Measurements from ENCODE around the gene GLRX5.

Gene GLRX5

DNA sequence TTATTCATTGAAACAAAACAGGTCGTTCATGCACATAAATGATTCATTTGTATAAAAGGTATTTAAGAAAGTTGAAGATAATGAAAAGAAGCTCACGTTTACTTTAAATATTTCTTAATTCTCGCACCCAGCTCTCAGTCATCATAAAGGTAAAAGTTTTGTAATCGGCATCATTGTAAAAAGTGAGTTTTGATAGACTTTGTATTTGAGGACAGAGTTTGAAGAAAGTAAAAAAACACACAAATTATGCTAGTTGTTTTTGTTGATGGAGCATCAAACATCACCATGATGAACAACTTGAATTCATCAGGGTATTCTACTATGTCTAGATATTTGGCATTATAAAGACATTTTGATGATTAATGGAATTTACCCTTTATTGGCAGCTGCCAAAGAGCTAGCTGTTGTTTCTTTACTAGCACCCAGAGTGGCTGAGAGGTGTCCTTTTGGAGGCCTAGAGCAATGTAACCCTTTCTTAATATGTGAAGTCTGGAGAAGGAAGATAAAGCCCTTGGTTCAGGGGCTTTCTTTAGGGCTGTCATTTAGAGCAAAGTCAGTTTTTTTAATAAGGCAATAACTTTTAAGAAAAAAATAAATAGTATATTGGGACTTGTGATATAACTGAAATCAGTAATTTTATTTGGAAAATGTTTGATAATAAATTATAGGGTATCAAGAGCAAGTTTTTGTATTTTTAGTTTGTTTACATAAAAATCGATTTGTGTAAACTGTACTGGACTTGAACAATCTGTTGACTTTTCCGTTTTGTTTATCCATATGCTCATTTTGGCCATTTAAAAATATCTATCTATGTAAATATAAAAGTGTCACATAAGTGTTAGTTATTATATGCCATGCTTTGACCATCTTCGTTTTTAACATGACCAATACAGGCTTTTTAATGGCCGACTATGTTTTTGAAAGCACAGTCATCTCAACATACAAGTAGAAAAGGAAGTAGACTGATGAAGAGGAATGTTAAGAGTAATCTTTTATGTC, 7.4 kb downstream of the GLRX5 start:
- TF ChIP-seq GATA2 (IDR thresholded peaks at IDR 0.05; ENCODE audit: low read depth, low read length) (no peak), GATA3 (IDR thresholded peaks at IDR 0.05; ENCODE audit: low read depth, low read length) (no peak)

GRCh38 chr14:95543021-95543420, 8.2 kb downstream of the GLRX5 start:
- TF ChIP-seq GATA2 (IDR thresholded peaks at IDR 0.05; ENCODE audit: low read depth, low read length), result no peak
- no peak for TF ChIP-seq GATA3 (IDR thresholded peaks at IDR 0.05; ENCODE audit: low read depth, low read length)

DNA sequence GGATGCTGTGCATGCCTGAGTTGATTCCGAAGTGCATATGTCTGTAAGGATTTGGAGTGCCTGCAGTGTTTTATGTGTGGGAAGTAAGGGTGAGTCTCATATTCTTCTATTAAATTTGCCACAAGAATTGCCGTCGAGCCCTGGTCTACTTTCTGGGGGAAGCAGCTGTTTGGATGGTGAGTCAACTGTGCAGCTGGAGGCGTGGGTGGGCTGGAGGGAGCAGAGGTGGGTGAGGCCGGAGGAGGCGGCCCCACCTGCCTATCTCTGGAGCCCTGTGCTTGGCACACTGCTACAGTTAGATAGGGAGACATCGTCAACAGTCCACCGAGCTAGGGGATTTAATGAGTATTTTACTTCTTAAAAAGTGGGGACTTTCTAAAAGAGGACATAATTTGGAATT, 9.7 kb downstream of the GLRX5 start:
- no peak for TF ChIP-seq GATA3 (IDR thresholded peaks at IDR 0.05; ENCODE audit: low read depth, low read length)
- TF ChIP-seq GATA2 (IDR thresholded peaks at IDR 0.05; ENCODE audit: low read depth, low read length), result no peak

- no peak for TF ChIP-seq GATA3 (IDR thresholded peaks at IDR 0.05; ENCODE audit: low read depth, low read length)
- no peak for TF ChIP-seq GATA2 (IDR thresholded peaks at IDR 0.05; ENCODE audit: low read depth, low read length)
Measured at GRCh38 chr14:95545515-95546168, 10.8 kb downstream of the GLRX5 start.

GRCh38 chr14:95547272-95547625, 12.4 kb downstream of the GLRX5 start:
- TF ChIP-seq GATA2 (IDR thresholded peaks at IDR 0.05; ENCODE audit: low read depth, low read length) (no peak), GATA3 (IDR thresholded peaks at IDR 0.05; ENCODE audit: low read depth, low read length) (no peak)

- TF ChIP-seq GATA2 (IDR thresholded peaks at IDR 0.05; ENCODE audit: low read depth, low read length) (no peak), GATA3 (IDR thresholded peaks at IDR 0.05; ENCODE audit: low read depth, low read length) (no peak)
Measured at GRCh38 chr14:95547626-95548327, 12.9 kb downstream of the GLRX5 start.

DNA sequence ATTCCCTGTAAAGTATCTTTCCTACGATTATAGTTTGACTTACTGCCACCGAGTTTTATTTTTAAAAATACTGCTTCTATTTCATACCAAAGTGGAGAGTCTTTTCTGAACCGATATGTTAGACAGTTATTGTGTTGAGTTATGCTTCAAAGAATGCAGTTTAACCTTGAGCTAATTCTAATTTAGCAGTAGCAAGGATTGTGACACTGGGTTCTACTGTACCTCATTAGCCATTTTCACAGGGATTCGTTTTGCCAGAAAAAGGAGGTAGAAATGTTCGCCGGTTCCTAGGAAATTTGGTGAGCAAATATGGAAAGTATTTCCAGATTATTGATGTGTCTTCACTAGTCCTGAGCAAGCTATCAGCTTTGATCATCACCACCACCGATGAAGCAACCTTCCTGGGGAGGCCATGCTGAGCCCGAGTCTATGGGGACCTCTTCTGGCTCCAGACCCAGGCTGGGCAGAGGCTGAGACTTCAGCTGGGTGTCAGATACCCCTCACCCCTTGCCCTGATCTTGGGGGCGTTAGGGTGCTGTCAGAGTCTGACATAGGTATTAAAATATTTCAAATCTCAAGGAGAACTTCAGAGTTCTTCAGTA, 13.6 kb downstream of the GLRX5 start:
- TF ChIP-seq GATA3 (IDR thresholded peaks at IDR 0.05; ENCODE audit: low read depth, low read length) (no peak), GATA2 (IDR thresholded peaks at IDR 0.05; ENCODE audit: low read depth, low read length) (no peak)

DNA sequence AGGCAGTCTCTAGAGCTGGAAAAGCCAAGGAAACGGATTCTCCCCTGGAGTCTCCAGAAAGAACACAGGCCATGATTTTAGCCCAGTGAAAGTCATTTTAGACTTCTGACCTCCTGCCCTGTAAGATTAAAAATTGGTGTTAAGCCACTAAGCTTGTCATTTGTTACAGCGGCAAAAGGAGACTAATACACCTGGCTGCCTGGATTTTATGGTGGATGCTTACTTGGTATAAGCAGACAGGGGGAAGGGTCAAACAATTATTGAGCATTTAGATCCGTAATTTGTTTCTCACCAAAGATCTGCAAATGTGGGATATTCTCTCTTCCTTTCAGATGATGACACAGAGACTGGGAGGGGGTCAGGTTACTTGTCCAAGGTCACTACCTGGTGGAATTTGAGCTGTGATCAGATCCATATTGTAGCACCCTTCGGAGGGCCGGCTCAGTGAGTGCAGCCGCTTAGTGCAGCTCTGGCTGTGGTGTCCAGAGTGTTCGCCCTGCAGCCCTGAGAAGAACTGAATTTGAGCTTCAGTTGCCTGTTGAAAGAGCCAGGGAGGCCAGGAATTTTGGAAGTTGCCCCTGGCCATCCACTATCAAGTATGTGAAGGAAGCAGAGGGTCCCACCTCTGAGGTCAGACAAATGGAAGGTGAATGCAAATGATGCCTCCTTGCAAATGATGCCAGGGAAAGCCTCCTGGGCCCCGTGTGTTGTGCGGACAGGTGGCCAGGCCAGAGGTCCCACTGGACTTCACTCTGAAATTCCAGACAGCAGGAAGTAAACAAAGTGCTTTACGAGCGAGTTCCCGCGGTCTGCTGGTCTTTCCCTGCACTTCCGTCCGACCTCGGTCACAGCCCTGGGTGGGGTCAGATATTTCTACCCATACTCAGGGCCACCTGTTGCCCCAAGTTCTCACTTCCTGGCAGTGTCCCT, 15.1 kb downstream of the GLRX5 start:
- TF ChIP-seq GATA2 (IDR thresholded peaks at IDR 0.05; ENCODE audit: low read depth, low read length), result no peak

GRCh38 chr14:95551435-95551834, 16.6 kb downstream of the GLRX5 start:
- TF ChIP-seq GATA3 (IDR thresholded peaks at IDR 0.05; ENCODE audit: low read depth, low read length) (no peak), GATA2 (IDR thresholded peaks at IDR 0.05; ENCODE audit: low read depth, low read length) (no peak)

DNA sequence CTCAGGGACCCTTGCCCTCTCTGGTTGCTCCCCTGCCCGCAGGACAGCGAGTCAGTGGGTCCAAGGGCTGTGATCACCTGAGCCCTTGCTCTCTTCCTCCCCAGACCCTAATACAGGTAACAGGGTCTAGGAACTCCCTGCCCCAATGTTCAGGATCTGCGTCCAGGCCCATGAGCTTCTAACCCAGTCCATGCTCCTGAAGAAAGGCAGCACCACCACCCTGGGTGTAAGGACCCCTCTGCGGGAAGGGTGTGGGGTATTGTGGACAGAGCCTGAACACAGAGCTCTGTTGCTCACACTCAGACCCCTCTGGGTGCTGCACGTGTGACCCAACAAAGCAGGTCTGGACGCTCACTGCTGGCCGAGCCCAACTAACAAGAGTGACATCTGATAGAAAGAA, 18.3 kb downstream of the GLRX5 start:
- no peak for TF ChIP-seq GATA2 (IDR thresholded peaks at IDR 0.05; ENCODE audit: low read depth, low read length)
- no peak for TF ChIP-seq GATA3 (IDR thresholded peaks at IDR 0.05; ENCODE audit: low read depth, low read length)

DNA sequence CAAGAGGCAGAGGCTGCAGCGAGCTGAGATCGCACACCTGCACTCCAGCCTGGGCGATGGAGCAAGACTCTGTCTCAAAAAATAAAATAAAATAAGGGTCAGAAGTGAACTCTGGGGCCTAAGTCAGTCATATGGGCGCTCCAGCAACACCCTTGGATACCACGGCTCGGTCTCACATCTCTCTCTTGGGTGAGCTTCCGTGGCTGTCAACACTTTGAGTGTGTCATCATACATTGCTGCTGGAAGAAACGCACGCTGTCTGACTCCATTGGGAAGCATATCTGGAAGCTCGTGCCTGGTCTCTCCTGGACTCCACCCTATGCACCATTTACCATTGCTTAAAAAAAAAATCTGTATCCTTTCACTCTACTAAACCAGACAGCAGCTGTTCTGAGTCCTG, 20.2 kb downstream of the GLRX5 start:
- TF ChIP-seq GATA3 (IDR thresholded peaks at IDR 0.05; ENCODE audit: low read depth, low read length) (no peak), GATA2 (IDR thresholded peaks at IDR 0.05; ENCODE audit: low read depth, low read length) (no peak)

DNA sequence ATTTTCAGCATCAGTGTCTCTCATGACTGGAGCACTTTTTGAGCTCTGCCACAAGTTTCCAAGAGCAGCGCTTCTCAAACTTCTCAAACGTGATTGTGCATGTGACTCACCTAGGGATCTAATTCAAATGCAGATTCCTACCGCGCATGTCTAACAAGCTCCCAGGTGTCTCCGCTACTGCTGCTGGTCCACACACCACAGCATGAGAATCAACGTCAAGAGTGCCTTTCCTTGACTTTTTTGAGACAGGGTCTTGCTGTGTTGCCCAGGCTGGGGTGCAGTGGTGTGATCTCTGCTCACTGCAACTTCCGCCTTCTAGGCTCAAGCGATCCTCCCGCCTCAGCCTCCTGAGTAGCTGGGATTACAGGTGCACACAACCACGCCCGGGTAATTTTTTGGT, 22.4 kb downstream of the GLRX5 start:
- no peak for TF ChIP-seq GATA3 (IDR thresholded peaks at IDR 0.05; ENCODE audit: low read depth, low read length)
- no peak for TF ChIP-seq GATA2 (IDR thresholded peaks at IDR 0.05; ENCODE audit: low read depth, low read length)

DNA sequence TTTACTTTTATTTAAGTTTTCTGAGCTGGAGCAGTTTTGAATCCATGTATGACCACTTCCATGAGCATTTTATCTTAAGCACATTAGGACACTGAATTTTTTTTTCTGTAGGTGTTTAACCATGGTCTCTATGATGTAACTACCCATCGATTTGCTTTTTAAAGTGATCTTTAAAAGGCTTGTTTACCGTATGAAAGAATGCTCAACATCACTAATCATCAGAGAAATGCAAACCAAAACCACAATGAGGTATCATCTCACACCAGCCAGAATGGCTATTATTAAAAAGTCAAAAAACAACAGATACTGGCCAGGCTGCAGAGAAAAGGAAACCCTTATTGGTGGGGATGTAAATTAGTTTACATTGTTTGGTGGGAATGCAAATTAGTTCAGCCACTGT, 23.0 kb downstream of the GLRX5 start:
- TF ChIP-seq GATA2 (IDR thresholded peaks at IDR 0.05; ENCODE audit: low read depth, low read length) (no peak), GATA3 (IDR thresholded peaks at IDR 0.05; ENCODE audit: low read depth, low read length) (no peak)

Data from SH-SY5Y (cell line).